ENCODE data around the gene PIK3CA.
A peak's percentile ranks its signal among the peaks of the same experiment; 100 is the strongest.
"Not testable (repeated sequence)": the region's sequence is repeated elsewhere in the genome, so short reads cannot be mapped to it uniquely, and the experiment has no call there.

The PIK3CA gene

DNA sequence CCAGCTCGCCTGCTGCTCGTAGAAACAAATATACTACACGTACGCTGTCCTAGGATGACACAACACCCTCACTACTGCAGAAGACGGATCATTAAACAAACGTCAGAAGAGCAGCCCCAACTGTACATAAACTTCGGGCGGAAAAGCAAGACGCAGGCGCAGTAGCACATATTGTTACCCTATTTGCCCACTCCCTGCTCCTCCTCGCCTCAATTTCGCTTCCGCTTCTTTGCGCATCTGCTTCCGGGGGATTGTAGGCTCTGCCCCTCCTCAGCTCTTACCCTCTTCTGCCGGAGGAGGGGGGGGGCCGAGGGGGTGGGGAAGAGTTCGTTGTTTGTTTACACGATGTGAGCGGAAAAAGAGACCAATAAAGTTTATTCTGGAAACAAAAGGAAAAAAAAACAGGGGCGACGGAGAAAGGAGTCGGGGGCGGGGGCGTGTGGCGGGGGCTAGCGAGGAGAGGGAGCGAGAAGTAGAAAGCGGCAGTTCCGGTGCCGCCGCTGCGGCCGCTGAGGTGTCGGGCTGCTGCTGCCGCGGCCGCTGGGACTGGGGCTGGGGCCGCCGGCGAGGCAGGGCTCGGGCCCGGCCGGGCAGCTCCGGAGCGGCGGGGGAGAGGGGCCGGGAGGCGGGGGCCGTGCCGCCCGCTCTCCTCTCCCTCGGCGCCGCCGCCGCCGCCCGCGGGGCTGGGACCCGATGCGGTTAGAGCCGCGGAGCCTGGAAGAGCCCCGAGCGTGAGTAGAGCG lies at the start of gene PIK3CA:
PIK3CA (plus strand) TSS at position 485 of the 743 bp plus-strand sequence. CDS start 50,469 bp downstream, outside the sequence.
- DNase-seq (ENCODE audit: low read depth), result peak; percentile 97

DNA sequence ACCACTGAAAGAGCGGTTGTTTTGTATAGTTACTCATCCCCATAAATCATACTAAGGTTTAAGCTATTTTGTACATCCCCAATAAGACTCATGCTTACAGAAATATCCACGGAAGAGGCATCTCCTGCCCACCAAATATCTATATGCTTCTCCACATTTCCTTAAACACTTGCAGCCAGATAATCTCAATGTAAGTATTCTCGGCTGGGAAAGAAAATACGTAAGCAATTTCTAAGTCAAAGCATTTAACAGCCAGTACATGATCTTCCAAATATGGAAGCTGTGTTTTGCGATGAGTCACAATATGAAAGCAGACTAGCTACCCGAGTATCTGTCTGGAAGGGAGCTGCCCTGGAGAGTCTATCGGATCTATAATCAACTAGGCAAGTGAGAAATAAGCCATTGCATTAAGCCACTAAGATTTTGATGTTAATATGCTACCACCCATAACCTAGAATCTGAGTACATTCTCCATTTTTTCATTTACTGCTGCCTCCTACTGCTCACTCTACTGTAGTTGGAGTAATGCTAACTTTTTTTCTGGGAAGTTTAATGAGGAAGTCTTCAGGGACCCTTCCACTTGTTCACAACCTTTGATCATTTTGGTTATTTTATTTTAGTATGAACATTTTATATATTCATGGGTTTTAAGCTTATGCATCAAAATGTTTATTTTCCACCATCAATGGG lies 49.6 kb upstream of the PIK3CA start:
- no peak for DNase-seq (ENCODE audit: low read depth)

DNA sequence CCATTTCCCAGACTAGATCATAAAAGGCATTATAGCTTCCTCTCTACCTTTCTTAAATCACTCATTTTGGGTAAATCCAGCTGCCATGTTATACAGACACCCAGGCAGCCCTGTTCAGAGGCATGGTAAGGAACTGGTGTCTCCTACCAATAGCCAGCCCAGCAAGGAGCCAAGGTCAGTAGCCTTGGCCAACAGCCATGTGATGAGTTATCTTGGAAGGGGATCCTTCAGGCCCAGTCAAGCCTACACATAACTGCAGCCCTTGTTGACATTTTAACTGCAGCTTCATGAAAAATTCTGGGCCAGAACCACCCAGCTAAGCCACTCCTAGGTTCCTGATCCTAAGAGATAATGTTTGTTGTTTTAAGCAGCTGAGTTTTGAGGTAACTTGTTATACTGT lies 47.5 kb upstream of the PIK3CA start:
- DNase-seq (ENCODE audit: low read depth), result no peak

DNA sequence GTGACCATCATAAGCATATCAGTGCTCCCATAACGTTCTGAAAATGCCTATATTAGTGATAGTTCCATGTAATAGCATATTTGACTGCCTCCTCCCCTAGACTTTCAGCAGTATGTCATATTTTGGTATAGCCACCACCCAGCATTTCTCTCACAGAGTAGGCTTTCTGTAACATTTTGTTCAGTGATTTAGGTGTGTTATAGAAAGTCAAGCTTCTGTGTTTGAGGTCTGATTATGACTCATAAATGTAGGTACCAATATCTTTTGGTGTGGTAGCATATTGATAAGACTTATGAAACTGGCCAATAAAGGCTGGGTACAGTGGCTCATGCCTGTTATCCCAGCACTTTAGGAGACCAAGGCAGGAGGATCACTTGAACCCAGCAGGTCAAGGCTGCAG lies 42.3 kb upstream of the PIK3CA start:
- DNase-seq (ENCODE audit: low read depth), result no peak

DNA sequence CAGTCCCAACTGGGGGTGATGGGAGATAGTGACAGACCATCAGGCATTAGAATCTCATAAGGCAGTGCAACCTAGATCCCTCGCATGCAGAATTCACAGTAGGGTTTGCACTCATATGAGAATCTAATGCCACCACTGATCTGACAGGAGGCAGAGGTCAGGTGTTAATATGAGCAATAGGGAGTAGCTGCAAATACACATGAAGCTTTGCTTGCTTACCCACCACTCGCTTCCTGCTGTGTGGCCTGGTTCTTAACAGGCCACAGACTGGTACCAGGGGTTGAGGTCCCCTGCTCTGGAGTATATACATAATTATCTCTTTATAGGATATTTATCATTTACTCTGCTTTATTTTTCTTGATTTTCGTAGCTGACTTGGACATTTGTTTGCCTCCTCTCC lies 40.5 kb upstream of the PIK3CA start:
- no peak for DNase-seq (ENCODE audit: low read depth)

DNA sequence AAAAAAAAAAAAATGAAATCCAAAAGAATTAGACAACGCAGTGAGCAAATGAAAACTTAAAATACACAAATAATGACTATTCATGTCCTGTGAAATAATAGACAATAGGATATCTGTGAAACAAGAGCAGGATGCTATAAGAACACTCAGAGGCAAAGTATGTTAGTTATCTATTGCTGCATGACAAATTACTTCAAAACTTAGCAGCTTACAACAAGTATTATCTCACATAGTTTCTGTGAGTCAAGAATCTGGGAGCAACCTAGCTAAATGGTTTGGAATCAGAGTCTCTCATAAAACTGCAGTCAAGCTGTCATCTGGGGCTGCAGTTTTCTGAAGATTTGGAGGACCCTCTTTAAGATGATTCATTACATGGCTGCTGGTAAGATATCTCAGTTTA lies 40.1 kb upstream of the PIK3CA start:
- DNase-seq (ENCODE audit: low read depth), result peak; percentile 78

DNA sequence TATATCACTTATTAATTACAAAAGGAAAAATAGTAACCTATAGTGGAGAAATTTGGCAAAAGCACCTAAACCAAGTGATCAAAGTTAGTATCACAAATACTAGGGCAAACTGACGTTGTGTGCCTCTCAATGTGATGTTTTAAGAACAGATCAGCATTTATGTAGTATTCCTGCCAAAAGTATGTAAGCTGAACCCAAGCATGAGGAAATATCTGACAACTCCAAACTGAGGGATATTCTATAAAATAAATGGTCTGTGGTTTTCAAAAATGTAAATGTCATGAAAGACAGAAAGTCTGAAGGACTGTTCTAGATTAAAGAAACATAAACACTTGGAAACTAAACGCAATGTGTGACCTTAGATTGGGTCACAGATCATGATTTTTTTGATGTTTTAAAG lies 34.3 kb upstream of the PIK3CA start:
- no peak for DNase-seq (ENCODE audit: low read depth)

DNA sequence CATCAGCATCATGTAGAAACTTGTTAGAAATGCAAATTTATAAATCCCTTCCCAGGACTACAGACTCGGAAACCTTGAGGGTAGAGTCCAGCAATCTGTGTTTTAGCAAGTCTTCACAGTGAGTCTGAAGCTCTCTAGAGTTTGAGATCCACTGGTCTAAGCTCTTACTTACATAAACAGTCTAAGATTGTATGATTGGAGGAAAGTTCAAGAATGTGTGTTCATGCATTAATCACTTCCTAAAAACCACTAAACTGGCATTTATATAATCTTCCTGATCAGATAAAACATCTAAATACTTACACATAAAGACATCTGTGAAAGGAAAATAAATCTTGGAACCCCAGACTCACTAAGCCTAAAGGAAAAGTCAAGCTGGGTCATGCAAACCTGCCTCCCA lies 32.7 kb upstream of the PIK3CA start:
- DNase-seq (ENCODE audit: low read depth), result peak; percentile 58

DNA sequence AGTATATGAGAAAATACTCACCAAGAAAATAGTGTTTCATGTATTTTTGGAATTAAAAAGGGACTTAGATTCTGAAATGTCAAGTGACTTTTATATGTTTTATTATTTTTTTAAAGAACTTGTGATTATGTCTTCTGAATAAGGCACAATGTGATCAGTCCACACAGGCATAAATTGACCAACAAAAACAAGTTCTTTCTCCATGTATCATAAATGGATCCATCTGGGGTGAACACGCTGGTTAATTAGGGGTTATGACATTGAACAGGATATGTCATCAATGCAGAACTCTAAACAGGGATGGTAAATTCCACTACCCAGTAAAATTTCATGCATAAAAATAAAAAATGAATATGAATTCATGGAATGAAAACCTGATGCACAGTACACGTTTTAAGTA lies 31.3 kb upstream of the PIK3CA start:
- DNase-seq (ENCODE audit: low read depth), result no peak

DNA sequence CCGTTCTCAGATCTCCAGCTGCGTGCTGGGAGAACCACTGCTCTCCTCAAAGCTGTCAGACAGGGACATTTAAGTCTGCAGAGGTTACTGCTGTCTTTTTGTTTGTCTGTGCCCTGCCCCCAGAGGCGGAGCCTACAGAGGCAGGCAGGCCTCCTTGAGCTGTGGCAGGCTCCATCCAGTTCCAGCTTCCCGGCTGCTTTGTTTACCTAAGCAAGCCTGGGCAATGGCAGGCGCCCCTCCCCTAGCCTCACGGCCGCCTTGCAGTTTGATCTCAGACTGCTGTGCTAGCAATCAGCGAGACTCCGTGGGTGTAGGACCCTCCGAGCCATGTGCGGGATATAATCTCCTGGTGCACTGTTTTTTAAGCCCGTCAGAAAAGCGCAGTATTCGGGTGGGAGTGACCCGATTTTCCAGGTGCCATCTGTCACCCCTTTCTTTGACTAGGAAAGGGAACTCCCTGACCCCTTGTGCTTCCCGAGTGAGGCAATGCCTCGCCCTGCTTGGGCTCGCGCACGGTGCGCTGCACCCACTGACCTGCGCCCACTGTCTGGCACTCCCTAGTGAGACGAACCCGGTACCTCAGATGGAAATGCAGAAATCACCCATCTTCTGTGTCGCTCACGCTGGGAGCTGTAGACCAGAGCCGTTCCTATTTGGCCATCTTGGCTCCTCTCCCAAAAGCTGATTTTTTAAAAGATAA lies 15.8 kb upstream of the PIK3CA start:
- DNase-seq (ENCODE audit: low read depth), result not testable (repeated sequence)

DNA sequence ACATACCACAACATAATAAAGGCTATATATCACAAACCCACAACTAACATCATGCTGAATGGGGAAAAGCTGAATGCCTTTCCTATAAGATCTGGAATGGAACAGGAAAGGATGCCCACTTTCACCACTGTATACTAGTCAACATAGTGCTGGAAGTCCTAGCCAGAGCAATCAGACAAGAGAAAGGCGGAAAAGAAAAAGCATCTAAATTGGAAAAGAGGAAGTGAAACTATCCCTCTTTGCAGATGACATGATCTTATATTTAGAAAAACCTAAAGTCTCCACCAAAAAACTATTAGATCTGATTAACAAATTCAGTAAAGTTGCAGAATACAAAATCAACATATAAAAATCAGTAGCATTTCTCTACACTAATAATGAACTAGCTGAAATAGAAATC lies 14.6 kb upstream of the PIK3CA start:
- no peak for DNase-seq (ENCODE audit: low read depth)

DNA sequence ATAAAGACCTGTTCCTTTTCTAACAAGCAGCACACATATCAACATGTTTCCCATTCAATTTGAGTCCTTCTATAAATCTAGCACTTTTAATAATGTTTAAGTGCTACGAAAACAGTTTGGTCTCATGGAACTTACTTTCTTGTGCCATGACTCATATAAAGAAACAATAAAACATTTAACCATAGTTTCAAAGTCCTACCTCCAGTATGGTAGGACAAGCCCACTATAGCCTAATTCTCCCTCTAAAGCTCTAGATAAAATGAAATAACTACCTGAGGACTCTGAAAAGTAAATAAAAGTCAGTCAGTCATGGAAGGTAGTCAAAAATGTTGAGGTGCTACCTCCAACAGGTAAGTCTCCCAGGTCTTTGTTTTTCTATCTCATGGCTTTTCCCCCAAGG lies 12.0 kb upstream of the PIK3CA start:
- no peak for DNase-seq (ENCODE audit: low read depth)

DNA sequence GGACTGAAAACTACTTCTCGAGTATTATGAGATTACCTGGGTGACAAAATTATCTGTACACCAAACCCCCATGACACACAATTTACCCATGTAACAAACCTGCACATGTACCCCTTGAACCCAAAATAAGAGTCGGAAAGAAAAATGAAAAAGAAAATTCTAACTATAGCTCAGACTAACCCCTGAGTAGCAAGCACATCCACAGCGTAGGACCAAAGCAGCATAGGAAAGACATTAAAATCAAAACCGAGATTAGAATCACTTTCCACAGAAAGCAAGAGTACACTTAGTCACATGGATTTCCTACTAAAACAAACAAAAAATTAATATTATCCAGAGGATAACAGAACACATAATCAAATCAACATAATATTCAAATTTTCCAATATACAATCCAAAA lies 6.3 kb upstream of the PIK3CA start:
- no peak for DNase-seq (ENCODE audit: low read depth)

DNA sequence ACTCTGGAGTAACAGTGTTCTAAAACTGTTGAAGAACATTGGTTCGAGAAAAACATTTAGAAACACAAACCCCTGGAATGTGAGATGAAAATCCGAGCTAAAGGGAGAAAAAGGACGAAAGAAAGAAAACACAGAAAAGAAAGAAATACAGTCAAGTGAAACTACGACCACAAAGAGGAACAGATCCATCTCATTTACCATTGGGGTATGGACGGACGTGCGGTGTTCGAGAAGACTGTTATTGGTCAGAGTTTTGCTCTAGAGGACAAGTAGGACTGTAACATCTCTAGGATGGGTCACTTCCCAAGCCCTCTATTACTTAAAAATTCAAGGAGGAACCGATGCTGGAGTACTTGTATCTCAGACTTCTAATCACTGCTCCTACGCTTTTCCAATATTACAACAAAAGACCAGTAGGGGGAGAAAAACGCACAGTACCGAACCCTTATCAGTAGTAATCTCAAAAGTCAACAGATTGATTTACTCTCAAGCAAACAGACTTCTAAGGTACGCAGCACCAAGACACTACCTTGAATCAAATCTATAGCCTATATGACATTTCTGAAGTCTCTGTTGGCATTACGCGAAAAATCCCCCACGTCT lies 1.1 kb upstream of the PIK3CA start:
- DNase-seq (ENCODE audit: low read depth), result no peak

DNA sequence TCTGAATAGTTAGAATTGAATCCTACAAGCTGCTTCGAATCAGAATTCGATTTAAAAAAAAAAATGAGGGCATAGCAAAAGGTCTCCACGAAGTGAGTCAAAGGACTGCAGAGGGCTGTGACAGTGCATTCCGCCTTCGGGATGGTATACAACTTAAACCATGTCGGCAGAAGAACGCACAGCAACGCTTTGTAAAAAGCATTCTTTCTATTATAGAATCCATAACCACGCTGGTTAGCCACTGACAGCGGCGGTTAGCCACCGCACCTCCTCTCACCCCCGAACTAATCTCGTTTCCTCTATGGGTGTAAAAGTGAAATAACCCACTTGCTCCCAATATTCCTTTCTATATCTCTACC lies 664 bp upstream of the PIK3CA start:
- DNase-seq (ENCODE audit: low read depth), result no peak

DNA sequence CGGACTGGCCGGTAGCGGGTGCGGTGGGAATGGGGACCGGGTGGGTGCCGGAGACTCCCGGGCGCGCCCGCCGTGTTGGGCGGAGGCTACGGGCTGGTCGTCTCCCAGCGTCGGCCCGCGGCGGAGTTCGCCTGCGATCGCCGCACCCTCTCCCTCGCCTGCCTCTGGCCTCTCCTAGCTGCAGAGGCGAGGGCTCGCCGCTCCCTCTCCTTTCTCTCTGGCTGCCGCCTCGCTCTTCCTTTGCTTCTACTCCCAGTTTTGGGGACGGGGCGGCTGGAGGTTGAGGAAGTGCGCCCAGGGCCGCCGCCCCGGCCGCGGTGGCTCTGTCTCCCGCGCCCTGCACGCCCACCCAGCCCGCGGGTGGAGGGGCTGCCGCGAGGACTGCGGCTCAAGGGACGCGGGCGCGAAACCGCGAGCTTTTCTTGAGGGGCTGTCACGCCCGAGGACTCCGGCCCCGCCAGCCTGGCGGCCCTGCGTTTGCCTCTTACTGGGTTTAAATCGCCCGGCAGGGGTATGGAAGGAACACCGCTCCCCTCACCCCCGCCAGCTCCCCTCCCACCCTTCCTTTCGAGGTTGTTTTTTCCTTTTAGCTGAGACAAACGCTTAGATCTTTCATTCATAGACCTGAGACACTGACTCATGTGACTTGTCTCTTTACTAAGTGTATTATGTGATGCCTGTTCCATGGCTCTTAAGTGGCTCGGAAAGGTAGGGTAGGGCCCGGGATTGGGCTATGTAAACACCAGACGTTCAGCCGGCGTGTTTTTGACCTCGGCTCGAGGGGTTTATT lies 654 bp downstream of the PIK3CA start:
- no peak for DNase-seq (ENCODE audit: low read depth)

DNA sequence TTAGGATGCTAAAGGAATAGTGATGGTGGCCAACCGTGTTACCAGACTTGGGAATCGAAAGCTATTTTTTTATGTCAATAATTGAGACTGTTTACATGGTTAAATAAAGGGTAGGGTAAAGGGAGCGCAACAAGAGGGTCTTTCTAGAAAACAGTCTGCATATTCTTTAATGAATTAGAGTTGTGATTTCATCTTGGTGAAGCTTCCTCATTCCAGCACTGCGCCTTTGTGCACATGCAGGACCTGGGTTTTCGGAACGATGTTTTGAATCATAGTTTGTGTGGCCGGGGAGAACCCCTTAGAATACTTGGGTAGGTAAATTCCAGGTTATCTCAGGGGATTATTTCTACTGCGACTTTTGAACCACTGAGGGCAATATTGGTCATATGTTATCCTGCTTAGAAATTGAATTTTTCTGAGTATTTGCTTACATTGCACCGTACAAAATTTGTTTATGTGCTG lies 1.3 kb downstream of the PIK3CA start:
- no peak for DNase-seq (ENCODE audit: low read depth)

DNA sequence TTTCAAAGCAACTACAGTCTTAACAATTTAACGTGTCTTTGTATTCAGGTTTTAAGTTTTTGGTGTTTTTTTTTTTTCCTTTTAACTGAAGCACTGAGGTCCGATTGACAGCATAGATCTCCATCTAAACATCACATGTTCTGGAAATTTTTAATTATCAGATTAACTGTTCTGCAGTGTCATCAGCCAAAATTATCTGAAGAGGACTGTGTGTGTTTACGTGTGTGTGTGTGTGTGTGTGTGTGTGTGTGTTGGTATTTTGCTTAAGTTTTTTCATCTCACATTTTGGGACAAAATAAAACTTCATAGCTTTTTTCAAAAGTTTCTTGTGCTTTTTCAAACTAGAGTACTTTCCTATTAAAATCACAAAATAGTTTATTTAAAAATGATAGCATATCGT lies 1.8 kb downstream of the PIK3CA start:
- DNase-seq (ENCODE audit: low read depth), result no peak

DNA sequence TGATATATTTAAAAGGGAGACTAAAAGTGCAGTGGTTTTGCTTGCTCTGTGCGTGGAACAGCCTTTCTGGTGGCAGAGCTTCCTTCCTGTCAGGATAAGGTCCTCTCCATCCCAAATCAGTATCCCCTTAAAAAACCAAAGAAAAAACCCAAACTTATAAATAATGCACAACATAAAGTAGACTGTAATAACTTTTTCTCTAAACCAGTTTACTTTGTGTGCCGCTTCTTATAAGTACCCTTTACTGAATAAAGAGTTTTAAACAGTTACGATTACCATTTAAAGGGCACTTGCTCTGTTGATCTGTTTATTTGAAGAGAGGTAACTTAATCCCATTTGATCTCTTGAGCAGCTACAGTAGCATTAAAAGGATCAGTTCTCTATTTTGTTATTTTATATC lies 2.5 kb downstream of the PIK3CA start:
- no peak for DNase-seq (ENCODE audit: low read depth)

DNA sequence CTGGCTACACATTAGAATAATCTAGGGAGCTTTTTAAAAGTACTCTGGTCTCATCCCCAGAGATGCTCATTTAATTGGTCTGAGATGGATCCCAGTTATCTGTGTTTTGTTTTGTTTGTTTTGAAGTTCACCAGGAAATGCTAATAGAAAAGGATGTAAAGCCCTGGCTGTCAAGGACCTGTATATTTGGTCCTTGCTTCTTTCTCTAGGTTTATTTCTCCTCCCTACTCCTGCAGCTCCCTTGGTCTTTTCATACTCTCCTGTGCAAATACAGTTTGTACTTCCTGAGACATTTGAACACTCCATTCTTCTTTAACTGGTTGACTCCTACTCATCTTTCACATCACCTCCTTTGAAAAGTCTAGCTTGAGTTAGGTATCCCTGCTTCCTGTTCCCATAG lies 3.3 kb downstream of the PIK3CA start:
- no peak for DNase-seq (ENCODE audit: low read depth)

DNA sequence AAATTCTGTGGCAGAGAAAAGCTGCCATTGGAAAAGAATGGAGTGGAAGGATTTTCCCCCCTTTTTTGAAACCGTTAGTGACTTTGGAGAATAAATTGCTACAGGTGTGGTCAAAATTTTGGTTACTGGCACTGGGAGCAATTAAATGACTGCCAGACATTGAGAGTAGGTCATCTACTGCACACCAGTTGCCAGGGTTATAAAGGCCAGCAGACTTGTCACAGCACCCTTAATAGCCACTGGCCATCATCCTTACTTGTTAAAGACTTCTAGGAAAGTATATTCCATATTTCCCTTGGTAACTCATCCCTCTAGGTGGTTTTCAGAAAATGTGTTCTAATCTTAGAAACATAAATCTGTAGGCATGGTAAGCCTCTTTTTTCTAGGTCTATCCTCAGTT lies 8.0 kb downstream of the PIK3CA start:
- DNase-seq (ENCODE audit: low read depth), result no peak

DNA sequence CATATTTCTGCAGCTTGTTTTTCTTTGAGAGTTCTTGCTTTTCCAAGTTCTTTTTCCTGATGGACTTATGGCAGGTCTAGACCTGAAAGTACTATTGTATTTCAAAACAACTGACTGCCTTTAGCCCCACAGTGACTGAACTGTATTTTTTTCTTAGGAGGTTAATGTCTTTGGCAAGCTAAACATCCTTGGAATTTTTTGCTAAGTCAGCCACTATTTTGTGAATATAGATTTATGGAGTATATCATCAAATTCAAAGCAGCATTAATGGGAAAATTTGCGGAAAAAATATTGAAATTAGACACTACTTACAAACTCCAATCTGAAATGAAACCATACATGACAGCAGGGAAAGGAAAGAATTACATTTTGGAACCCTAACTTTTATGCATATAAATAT lies 8.6 kb downstream of the PIK3CA start:
- DNase-seq (ENCODE audit: low read depth), result no peak

Measured in non-pigmented ciliary epithelial cell (primary cell).